NB4 (cell line): ENCODE measurements around the gene CORO2A.
A peak's percentile ranks its signal among the peaks of the same experiment; 100 is the strongest.

Experiments used
- DNase-seq: peaks from one replicate; pipeline ENCODE4 v3.0.0; 2010; ENCODE audit warnings: low read depth
- H3K4me3 ChIP-seq: one replicate; pipeline ENCODE4 v1.5.1; 2011; ENCODE audit warnings: mild to moderate bottlenecking, low read depth, low read length, moderate library complexity
- MYC ChIP-seq: IDR thresholded peaks from 2 replicates; pipeline ENCODE4 v1.6.1; 2011; ENCODE audit warnings: low read depth, low read length
- POLR2A ChIP-seq: IDR thresholded peaks from 2 replicates; pipeline ENCODE4 v1.6.1; 2011; ENCODE audit warnings: mild to moderate bottlenecking; ENCODE audit not compliant: insufficient read length; ENCODE audit errors: extremely low read depth
- TF ChIP-seq, protein P1 (sequence below): IDR thresholded peaks from 2 replicates; pipeline ENCODE4 v1.6.1; 2011; ENCODE audit warnings: low read depth, low read length
- TF ChIP-seq, protein P2 (sequence below): IDR thresholded peaks from one replicate; pipeline ENCODE4 v1.5.1; 2012; ENCODE audit warnings: low read depth, low read length

CORO2A gene

GRCh38 chr9:98185021-98185567 is 7.3 kb downstream of the CORO2A start:
- DNase-seq, result peak; percentile 37
- H3K4me3 ChIP-seq, result peak overlapping the region; percentile 44
- TF ChIP-seq MYC (no peak), POLR2A (no peak)
- TF ChIP-seq, protein P1, sequence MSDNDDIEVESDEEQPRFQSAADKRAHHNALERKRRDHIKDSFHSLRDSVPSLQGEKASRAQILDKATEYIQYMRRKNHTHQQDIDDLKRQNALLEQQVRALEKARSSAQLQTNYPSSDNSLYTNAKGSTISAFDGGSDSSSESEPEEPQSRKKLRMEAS, result no peak
- TF ChIP-seq, protein P2, sequence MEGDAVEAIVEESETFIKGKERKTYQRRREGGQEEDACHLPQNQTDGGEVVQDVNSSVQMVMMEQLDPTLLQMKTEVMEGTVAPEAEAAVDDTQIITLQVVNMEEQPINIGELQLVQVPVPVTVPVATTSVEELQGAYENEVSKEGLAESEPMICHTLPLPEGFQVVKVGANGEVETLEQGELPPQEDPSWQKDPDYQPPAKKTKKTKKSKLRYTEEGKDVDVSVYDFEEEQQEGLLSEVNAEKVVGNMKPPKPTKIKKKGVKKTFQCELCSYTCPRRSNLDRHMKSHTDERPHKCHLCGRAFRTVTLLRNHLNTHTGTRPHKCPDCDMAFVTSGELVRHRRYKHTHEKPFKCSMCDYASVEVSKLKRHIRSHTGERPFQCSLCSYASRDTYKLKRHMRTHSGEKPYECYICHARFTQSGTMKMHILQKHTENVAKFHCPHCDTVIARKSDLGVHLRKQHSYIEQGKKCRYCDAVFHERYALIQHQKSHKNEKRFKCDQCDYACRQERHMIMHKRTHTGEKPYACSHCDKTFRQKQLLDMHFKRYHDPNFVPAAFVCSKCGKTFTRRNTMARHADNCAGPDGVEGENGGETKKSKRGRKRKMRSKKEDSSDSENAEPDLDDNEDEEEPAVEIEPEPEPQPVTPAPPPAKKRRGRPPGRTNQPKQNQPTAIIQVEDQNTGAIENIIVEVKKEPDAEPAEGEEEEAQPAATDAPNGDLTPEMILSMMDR, result no peak

DNA sequence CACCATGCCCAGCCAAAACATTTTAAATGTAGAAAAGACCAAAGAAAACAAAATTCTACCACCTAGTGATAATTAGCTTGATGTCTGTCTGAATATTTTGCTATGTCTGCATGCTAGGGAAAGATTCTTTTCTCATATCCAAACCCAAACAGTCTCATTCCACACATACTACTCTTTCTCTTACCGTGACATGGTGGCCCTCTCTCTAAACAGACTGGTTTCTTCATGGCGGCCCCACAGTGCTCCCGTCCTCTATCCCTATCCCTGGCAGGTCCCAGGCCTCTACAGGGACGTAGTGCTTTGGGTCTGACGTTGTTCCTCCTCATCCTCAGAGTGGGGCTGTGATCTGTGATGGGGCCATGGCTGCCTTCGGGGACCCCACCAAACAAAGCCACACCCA is 8.1 kb downstream of the CORO2A start:
- TF ChIP-seq, protein P1, result no peak
- no peak for TF ChIP-seq POLR2A
- TF ChIP-seq, protein P2, result no peak
- H3K4me3 ChIP-seq, result peak overlapping the region; percentile 44

DNA sequence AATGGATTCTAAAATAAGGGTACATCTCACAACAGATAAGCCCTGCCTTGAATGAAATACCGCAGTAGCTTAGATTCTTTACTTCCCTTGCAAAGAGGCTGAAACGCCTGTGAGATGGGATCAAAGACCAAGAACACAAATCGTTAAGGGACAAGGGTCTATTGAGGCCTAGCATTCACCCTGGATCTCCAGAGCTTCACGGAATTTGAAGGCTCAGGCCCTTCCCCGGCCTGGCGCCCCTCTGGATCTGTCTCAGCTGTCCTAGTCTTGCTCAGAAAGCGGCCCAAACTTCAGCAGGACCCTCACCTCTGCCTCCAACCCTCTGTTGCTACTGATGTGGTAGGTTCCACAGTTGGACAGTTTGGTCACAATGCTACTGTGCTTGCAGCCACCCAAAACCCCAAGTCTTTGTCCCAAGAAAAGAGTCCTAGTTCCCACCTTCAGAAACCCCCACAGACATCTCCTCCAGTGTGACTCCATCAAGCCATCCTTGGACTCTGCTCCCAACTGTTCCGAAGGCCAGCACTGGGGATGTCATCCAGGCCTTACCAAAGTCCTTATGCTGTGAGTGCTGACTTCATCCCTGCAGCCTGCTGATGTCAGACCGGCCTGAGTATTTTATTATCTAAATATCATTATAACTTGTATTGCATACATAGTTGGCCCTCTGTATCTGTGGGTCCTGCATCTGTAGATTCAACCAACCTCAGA is 9.4 kb downstream of the CORO2A start:
- no peak for TF ChIP-seq MYC
- TF ChIP-seq, protein P1, result no peak
- TF ChIP-seq, protein P2, result no peak
- no peak for TF ChIP-seq POLR2A
- DNase-seq, result no peak
- no peak overlapping the region for H3K4me3 ChIP-seq

More for the DNA sequence above, 8.1 kb downstream of the CORO2A start:
- DNase-seq, result no peak

GRCh38 chr9:98182069-98182820 is 10.2 kb downstream of the CORO2A start:
- H3K4me3 ChIP-seq, result no peak overlapping the region
- peak; percentile 71 for DNase-seq

DNA sequence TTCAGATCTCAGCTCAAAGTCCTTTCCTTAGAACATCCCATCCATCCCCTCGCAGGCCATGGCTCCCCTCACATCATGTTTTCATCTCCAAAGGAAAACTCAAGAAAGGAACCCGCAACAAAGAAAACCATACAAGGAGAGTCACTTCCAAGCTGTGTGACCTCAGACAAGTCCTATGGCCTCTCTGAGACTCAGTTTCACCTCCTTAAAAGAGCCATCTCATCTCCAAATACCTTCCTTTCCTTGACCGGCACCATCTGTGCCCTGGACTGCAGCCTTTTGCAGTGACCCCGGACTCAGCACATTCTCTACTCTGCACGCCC is 10.7 kb downstream of the CORO2A start:
- DNase-seq, result no peak

More at GRCh38 chr9:98182069-98182820, 10.2 kb downstream of the CORO2A start:
- no peak for TF ChIP-seq POLR2A
- TF ChIP-seq, protein P2, result no peak
- TF ChIP-seq, protein P1, result 0 out of 2 replicates have a peak, but pooled peaks have one; percentile 7

More for the DNA sequence above, 10.7 kb downstream of the CORO2A start:
- no peak overlapping the region for H3K4me3 ChIP-seq
- TF ChIP-seq MYC, result no peak
- TF ChIP-seq, protein P2, result no peak
- TF ChIP-seq, protein P1, result no peak
- no peak for TF ChIP-seq POLR2A
